ENCODE measurements around the gene F3. TPM values are rescaled to one million over a fixed set of nuclear protein-coding genes. Genes with fewer than 3 reads are reported as not detected.

The F3 gene
- total RNA-seq, 3 donors from 2014 or later (not counting 1 experiment from before 2014, with no cell fraction given): 1.9 to 2.5 TPM; not detected in 1

- ATAC-seq: no peak
- TF ChIP-seq, protein P1, sequence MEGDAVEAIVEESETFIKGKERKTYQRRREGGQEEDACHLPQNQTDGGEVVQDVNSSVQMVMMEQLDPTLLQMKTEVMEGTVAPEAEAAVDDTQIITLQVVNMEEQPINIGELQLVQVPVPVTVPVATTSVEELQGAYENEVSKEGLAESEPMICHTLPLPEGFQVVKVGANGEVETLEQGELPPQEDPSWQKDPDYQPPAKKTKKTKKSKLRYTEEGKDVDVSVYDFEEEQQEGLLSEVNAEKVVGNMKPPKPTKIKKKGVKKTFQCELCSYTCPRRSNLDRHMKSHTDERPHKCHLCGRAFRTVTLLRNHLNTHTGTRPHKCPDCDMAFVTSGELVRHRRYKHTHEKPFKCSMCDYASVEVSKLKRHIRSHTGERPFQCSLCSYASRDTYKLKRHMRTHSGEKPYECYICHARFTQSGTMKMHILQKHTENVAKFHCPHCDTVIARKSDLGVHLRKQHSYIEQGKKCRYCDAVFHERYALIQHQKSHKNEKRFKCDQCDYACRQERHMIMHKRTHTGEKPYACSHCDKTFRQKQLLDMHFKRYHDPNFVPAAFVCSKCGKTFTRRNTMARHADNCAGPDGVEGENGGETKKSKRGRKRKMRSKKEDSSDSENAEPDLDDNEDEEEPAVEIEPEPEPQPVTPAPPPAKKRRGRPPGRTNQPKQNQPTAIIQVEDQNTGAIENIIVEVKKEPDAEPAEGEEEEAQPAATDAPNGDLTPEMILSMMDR (IDR thresholded peaks at IDR 0.05): no peak
- H3K27me3 Mint-ChIP-seq (ENCODE audit: low read depth in 2 of 2): peaks cover 3 to 22% of the 10 kb centered on the region in 2 donors
- WGBS (ENCODE audit: insufficient coverage): 87% methylated on average over 4 of the region's 5 CpGs
- no peak overlapping the region for H3K27ac ChIP-seq (ENCODE audit: low read length)
- H3K9me3 ChIP-seq (ENCODE audit: control insufficient read depth, insufficient read depth, low read length): no peaks in the 10 kb centered on the region
- no peak overlapping the region for H3K4me3 ChIP-seq (ENCODE audit: low read length)
- H3K27ac Mint-ChIP-seq: no peak overlapping the region
- no peaks in the 10 kb centered on the region for H3K36me3 Mint-ChIP-seq
- no peaks in the 10 kb centered on the region for H3K36me3 ChIP-seq (ENCODE audit: control insufficient read depth, insufficient read depth, low read length)
- H3K9me3 Mint-ChIP-seq: no peaks in the 10 kb centered on the region
- H3K4me3 Mint-ChIP-seq: no peak overlapping the region
- H3K27me3 ChIP-seq (ENCODE audit: control insufficient read depth, insufficient read depth, low read length): no peaks in the 10 kb centered on the region
- no peak for DNase-seq
- H3K4me1 ChIP-seq (ENCODE audit: control insufficient read depth, insufficient read depth, low read length): no peaks in the 10 kb centered on the region
- no peaks in the 10 kb centered on the region for H3K4me1 Mint-ChIP-seq
- intact Hi-C loops (cut with micrococcal nuclease): no loop called here
These were observed 13.5 kb upstream of the F3 start for GRCh38 chr1:94555091-94555490.

DNA sequence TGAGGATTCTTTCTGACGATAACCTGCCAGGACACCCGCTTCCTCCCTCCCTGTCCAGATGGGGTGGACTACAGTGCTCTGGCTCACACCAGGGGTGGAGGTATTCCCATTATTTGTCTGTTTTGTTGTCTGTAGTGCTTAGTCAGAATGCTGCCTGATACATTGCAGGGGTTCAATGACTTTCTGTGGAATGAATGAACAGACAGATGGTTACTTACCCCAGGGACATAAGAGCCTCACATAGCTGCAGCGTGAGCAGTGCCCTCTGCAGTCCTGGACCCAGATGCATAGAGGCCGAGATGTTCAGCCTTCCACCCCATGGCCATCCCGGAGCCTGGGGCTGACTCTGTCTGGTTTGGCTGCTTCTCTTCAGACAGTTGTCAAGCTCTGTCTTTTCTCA lies 13.0 kb upstream of the F3 start:
- TF ChIP-seq, protein P1 (IDR thresholded peaks at IDR 0.05): no peak
- no peaks in the 10 kb centered on the region for H3K36me3 Mint-ChIP-seq
- H3K4me3 Mint-ChIP-seq: no peak overlapping the region
- Histone ChIP-seq H3K9me3 (ENCODE audit: control insufficient read depth, insufficient read depth, low read length) (no peaks in the 10 kb centered on the region), H3K4me3 (ENCODE audit: low read length) (no peak overlapping the region), H3K36me3 (ENCODE audit: control insufficient read depth, insufficient read depth, low read length) (no peaks in the 10 kb centered on the region), H3K27me3 (ENCODE audit: control insufficient read depth, insufficient read depth, low read length) (no peaks in the 10 kb centered on the region), H3K27ac (ENCODE audit: low read length) (no peak overlapping the region), H3K4me1 (ENCODE audit: control insufficient read depth, insufficient read depth, low read length) (no peaks in the 10 kb centered on the region)
- no peak for DNase-seq
- no peaks in the 10 kb centered on the region for H3K4me1 Mint-ChIP-seq
- no peak overlapping the region for H3K27ac Mint-ChIP-seq
- H3K9me3 Mint-ChIP-seq: no peaks in the 10 kb centered on the region
- WGBS (ENCODE audit: insufficient coverage): 95% methylated on average over 5 of the region's 5 CpGs
- no peak for ATAC-seq
- intact Hi-C loops (cut with micrococcal nuclease): no loop called here
- peaks cover 7 to 22% of the 10 kb centered on the region in 2 donors for H3K27me3 Mint-ChIP-seq (ENCODE audit: low read depth in 2 of 2)

DNA sequence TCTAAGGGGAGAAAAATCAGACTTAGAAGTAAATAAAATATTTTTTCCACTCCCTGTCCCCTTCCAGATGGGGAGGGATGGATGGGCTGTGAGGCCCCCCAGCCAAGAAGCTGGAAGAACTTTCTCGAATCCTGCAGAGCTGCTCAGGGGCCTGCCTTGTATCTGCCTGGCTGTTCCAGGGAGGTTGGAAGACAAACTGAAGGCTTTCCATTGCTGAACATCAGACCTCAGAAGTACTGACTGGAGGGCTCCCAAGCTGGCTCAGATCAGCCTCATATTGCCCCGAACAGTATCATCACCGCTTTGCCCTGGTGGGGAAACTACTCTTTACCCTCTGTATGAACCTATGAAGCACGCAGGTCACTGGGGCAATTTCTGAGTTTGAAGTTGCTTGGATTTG lies 12.4 kb upstream of the F3 start:
- Mint-ChIP-seq H3K4me3 (no peak overlapping the region), H3K36me3 (no peaks in the 10 kb centered on the region), H3K4me1 (no peaks in the 10 kb centered on the region), H3K27ac (no peak overlapping the region), H3K9me3 (no peaks in the 10 kb centered on the region), H3K27me3 (ENCODE audit: low read depth in 2 of 2) (peaks cover 7 to 22% of the 10 kb centered on the region in 2 donors)
- H3K4me3 ChIP-seq (ENCODE audit: low read length): no peak overlapping the region
- no peaks in the 10 kb centered on the region for H3K4me1 ChIP-seq (ENCODE audit: control insufficient read depth, insufficient read depth, low read length)
- no peak for DNase-seq
- intact Hi-C loops (cut with micrococcal nuclease): no loop called here
- no peak overlapping the region for H3K27ac ChIP-seq (ENCODE audit: low read length)
- TF ChIP-seq, protein P1 (IDR thresholded peaks at IDR 0.05): no peak
- H3K9me3 ChIP-seq (ENCODE audit: control insufficient read depth, insufficient read depth, low read length): no peaks in the 10 kb centered on the region
- no peaks in the 10 kb centered on the region for H3K36me3 ChIP-seq (ENCODE audit: control insufficient read depth, insufficient read depth, low read length)
- ATAC-seq: no peak
- H3K27me3 ChIP-seq (ENCODE audit: control insufficient read depth, insufficient read depth, low read length): no peaks in the 10 kb centered on the region
- 86% methylated on average over 4 of the region's 4 CpGs for WGBS (ENCODE audit: insufficient coverage)

GRCh38 chr1:94553323-94553730 lies 11.8 kb upstream of the F3 start:
- Mint-ChIP-seq H3K4me3 (no peak overlapping the region), H3K36me3 (no peaks in the 10 kb centered on the region)
- ATAC-seq: no peak

More at GRCh38 chr1:94553323-94553730, 11.8 kb upstream of the F3 start:
- H3K9me3 Mint-ChIP-seq: no peaks in the 10 kb centered on the region
- H3K4me1 ChIP-seq (ENCODE audit: control insufficient read depth, insufficient read depth, low read length): no peaks in the 10 kb centered on the region
- H3K4me3 ChIP-seq (ENCODE audit: low read length): no peak overlapping the region
- H3K9me3 ChIP-seq (ENCODE audit: control insufficient read depth, insufficient read depth, low read length): no peaks in the 10 kb centered on the region
- intact Hi-C loops (cut with micrococcal nuclease): no loop called here
- no peak overlapping the region for H3K27ac ChIP-seq (ENCODE audit: low read length)
- no peak overlapping the region for H3K27ac Mint-ChIP-seq
- 78% methylated on average over 5 of the region's 5 CpGs for WGBS (ENCODE audit: insufficient coverage)
- no peaks in the 10 kb centered on the region for H3K4me1 Mint-ChIP-seq
- H3K27me3 Mint-ChIP-seq (ENCODE audit: low read depth in 2 of 2): peaks cover 7 to 22% of the 10 kb centered on the region in 2 donors
- TF ChIP-seq, protein P1 (IDR thresholded peaks at IDR 0.05): no peak
- H3K27me3 ChIP-seq (ENCODE audit: control insufficient read depth, insufficient read depth, low read length): no peaks in the 10 kb centered on the region
- no peak for DNase-seq
- H3K36me3 ChIP-seq (ENCODE audit: control insufficient read depth, insufficient read depth, low read length): no peaks in the 10 kb centered on the region

All from natural killer cell (primary cell).